Choroid plexus epithelial cell (primary cell): ENCODE results near the gene LAD1.

Experiments
- DNase-seq: peaks from one replicate; pipeline ENCODE4 v3.0.0-alpha.2; 2010; ENCODE audit warnings: low read depth
- H3K4me3 ChIP-seq: 2 replicates; pipeline ENCODE4 v1.5.1; 2011; ENCODE audit warnings: low read depth, mild to moderate bottlenecking, control low read depth, low read length, moderate library complexity
- CTCF ChIP-seq: conservative IDR thresholded peaks from 2 replicates; pipeline ENCODE4 v1.5.1; 2011; ENCODE audit warnings: low read depth, mild to moderate bottlenecking, control low read depth, inconsistent platforms, low read length, moderate library complexity

LAD1 gene

GRCh38 chr1:201359031-201359872 lies 39.9 kb downstream of the LAD1 start:
- DNase-seq, result no peak
- no peak for TF ChIP-seq CTCF
- no peak overlapping the region for H3K4me3 ChIP-seq

GRCh38 chr1:201358596-201358995 lies 40.5 kb downstream of the LAD1 start:
- no peak for TF ChIP-seq CTCF
- no peak overlapping the region for H3K4me3 ChIP-seq
- DNase-seq, result no peak

GRCh38 chr1:201357636-201358348 lies 41.3 kb downstream of the LAD1 start:
- no peak for DNase-seq
- no peak for TF ChIP-seq CTCF

GRCh38 chr1:201357211-201357610 lies 41.9 kb downstream of the LAD1 start:
- no peak for TF ChIP-seq CTCF
- no peak for DNase-seq
- H3K4me3 ChIP-seq, result no peak overlapping the region

More at GRCh38 chr1:201357636-201358348, 41.3 kb downstream of the LAD1 start:
- no peak overlapping the region for H3K4me3 ChIP-seq

GRCh38 chr1:201356701-201357100 lies 42.4 kb downstream of the LAD1 start:
- no peak overlapping the region for H3K4me3 ChIP-seq
- TF ChIP-seq CTCF, result no peak
- DNase-seq, result no peak

- H3K4me3 ChIP-seq, result no peak overlapping the region
- no peak for DNase-seq
- no peak for TF ChIP-seq CTCF
These were observed 42.9 kb downstream of the LAD1 start for GRCh38 chr1:201356236-201356635.
